Activated CD8-positive, alpha-beta memory T cell treated with anti-CD3 and anti-CD28 coated beads, Interleukin-2, amount 10 ng/mL, durations not matched to agents 7 days and 5 days (primary cell): ENCODE results near the gene CERS2. TPM values are rescaled to one million over a fixed set of nuclear protein-coding genes. Genes with fewer than 3 reads are reported as not detected.

Source experiments
- total RNA-seq, 2 experiments: library from RNA; stranded (reverse); gene quantifications; one replicate each; pipeline ENCODE4 v1.2.3, GENCODE V29; 2021

Gene CERS2
- total RNA-seq, 2 experiments from 2014 or later = 144 to 170 TPM

Other genes starting within 250 kb of the CERS2 start
- 10 to 100 TPM; 85.3 to 95.9 TPM for gene CTSS, start 209.1 kb downstream of the CERS2 start, total RNA-seq
- 1 to 10 TPM; 5.7 to 6.4 TPM for gene CTSK, start 166.6 kb downstream of the CERS2 start, total RNA-seq
- 10 to 100 TPM; 35.7 to 49.7 TPM for gene ARNT, start 98.2 kb downstream of the CERS2 start, total RNA-seq
- gene CTXND2, start 87.7 kb downstream of the CERS2 start, total RNA-seq = not detected
- gene SETDB1, start 48.5 kb downstream of the CERS2 start, total RNA-seq = 10 to 100 TPM; 61.5 to 67.6 TPM
- gene ANXA9, start 7.5 kb upstream of the CERS2 start, total RNA-seq = under 1 TPM in 1 of 2 experiments, not detected in 1; 0.23 TPM
- 1 to 10 TPM; 4.2 to 7.0 TPM for gene MINDY1, start 32.1 kb upstream of the CERS2 start, total RNA-seq
- 10 to 100 TPM; 14.7 to 17.4 TPM for gene PRUNE1, start 33.6 kb upstream of the CERS2 start, total RNA-seq
- gene BNIPL, start 61.8 kb upstream of the CERS2 start, total RNA-seq = 1 to 10 TPM; 1.0 to 2.0 TPM
- gene C1orf56, start 72.9 kb upstream of the CERS2 start, total RNA-seq = 1 to 10 TPM; 1.2 to 2.0 TPM
- 100 to 1,000 TPM; 214 to 235 TPM for gene CDC42SE1, start 84.8 kb upstream of the CERS2 start, total RNA-seq
- gene MLLT11, start 85.6 kb upstream of the CERS2 start, total RNA-seq = 1 to 10 TPM; 4.1 to 5.0 TPM
- gene GABPB2, start 95.9 kb upstream of the CERS2 start, total RNA-seq = 10 to 100 TPM; 20.0 to 23.9 TPM
- gene SEMA6C, start 171.8 kb upstream of the CERS2 start, total RNA-seq = 1 to 10 TPM in 1 of 2 experiments, under 1 TPM in 1; 0.84 to 1.7 TPM
- gene TNFAIP8L2, start 181.8 kb upstream of the CERS2 start, total RNA-seq = 10 to 100 TPM; 14.5 to 17.6 TPM
- 1 to 10 TPM; 4.4 to 4.9 TPM for gene LYSMD1, start 191.1 kb upstream of the CERS2 start, total RNA-seq
- gene SCNM1, start 191.3 kb upstream of the CERS2 start, total RNA-seq = 10 to 100 TPM; 60.6 to 69.6 TPM
- gene TMOD4, start 201.1 kb upstream of the CERS2 start, total RNA-seq = 1 to 10 TPM; 2.9 to 3.6 TPM
- gene VPS72, start 215.4 kb upstream of the CERS2 start, total RNA-seq = 10 to 100 TPM; 78.3 to 86.2 TPM
- gene PIP5K1A, start 223.7 kb upstream of the CERS2 start, total RNA-seq = 10 to 100 TPM; 55.2 to 70.3 TPM